Thyroid gland (tissue), 4 donors: ENCODE results near the gene ZNF385C. TPM values are rescaled to one million over a fixed set of nuclear protein-coding genes. Genes with fewer than 3 reads are reported as not detected.

Experiments
- DNase-seq, 2 donors: peaks; one replicate each; pipeline ENCODE4 v3.0.0-alpha.2; 2019
- H3K27ac ChIP-seq, 3 donors: fragments of 200-600 bp; sonication (generic); 1 replicate in 2 of 3; 2 replicates in 1 of 3; pipeline ENCODE4 v1.5.1; 2016 to 2019; ENCODE audit warnings: mild to moderate bottlenecking in 1 of 3, moderate library complexity in 1 of 3
- H3K27me3 ChIP-seq: fragments of 200-600 bp; sonication (generic); one replicate; pipeline ENCODE4 v1.5.1; 2019
- H3K36me3 ChIP-seq, 2 donors: fragments of 200-600 bp; sonication (generic); one replicate each; pipeline ENCODE4 v1.5.1; 2016 to 2019
- H3K4me1 ChIP-seq, 2 donors: fragments of 200-600 bp; sonication (generic); one replicate each; pipeline ENCODE4 v1.5.1; 2017 to 2019
- H3K4me3 ChIP-seq, 3 donors: fragments of 200-600 bp; sonication (generic); replicated peaks in 1 of 3; 1 replicate in 2 of 3; 2 replicates in 1 of 3; pipeline ENCODE4 v1.5.1; 2016; ENCODE audit warnings: mild to moderate bottlenecking in 1 of 3
- H3K9me3 ChIP-seq: fragments of 200-600 bp; sonication (generic); one replicate; pipeline ENCODE4 v1.5.1; 2017
- CTCF ChIP-seq, 6 experiments: fragments of 200-600 bp in 3 of 6; fragments of 450-650 bp in 3 of 6; sonication (generic) in 3 of 6; IDR thresholded peaks; one replicate each; pipeline ENCODE4 v1.5.1; 2016 to 2019; ENCODE audit warnings: antibody characterized with exemption in 6 of 6, mild to moderate bottlenecking in 2 of 6, inconsistent platforms in 1 of 6, moderate library complexity in 1 of 6
- POLR2A ChIP-seq, 2 donors: fragments of 450-650 bp; IDR thresholded peaks; one replicate each; pipeline ENCODE4 v1.6.1; 2017; ENCODE audit warnings: antibody characterized with exemption in 2 of 2, mild to moderate bottlenecking in 2 of 2, moderate library complexity in 1 of 2
- WGBS, 2 donors: methylation state at CpG; one replicate each; pipeline ENCODE4 v1.1.5; 2017; 5-methylcytosine and 5-hydroxymethylcytosine counted together
- intact Hi-C: fragments of 100-400 bp; cut with DNase I; formaldehyde crosslinking; loops from one replicate; pipeline ENCODE4 v1.15.1; 2023
- total RNA-seq, 4 donors: library from RNA; depleted of rRNA; stranded (reverse); fragments of >200 nt; gene quantifications; one replicate each; pipeline ENCODE4 v1.2.3, GENCODE V29; 2016

The ZNF385C gene
- total RNA-seq, 4 donors from 2014 or later: 0.22 to 0.54 TPM; not detected in 2

DNA sequence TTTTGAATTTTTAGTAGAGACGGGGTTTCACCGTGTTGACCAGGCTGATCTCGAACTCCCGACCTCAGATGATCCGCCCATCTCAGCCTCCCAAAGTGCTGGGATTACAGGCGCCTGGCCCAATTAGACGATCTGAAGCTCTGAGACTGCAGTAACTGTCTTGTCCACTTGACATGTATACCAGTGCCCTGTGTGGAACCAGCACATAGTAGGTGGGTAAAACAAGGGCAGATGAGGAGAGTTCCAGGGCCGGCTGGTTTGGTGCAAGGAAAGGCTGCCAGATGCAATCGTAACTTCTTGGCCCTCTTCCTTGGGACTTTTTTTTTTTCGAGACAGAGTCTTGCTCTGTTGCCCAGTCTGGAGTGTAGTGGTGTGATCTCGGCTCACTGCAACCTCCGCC lies 50.9 kb downstream of the ZNF385C start:
- DNase-seq: no peak
- intact Hi-C loops: no loop called here
- Histone ChIP-seq H3K4me1 (peaks cover 4 to 11% of the 10 kb centered on the region in 2 donors), H3K27ac (no peak overlapping the region), H3K4me3 (no peak overlapping the region), H3K9me3 (no peaks in the 10 kb centered on the region), H3K36me3 (no peaks in the 10 kb centered on the region), H3K27me3 (no peaks in the 10 kb centered on the region)
- TF ChIP-seq CTCF (IDR thresholded peaks at IDR 0.05) (no peak), POLR2A (IDR thresholded peaks at IDR 0.05) (no peak)
- WGBS, 2 donors: 88 to 89% methylated on average over 12 of the region's 12 CpGs

DNA sequence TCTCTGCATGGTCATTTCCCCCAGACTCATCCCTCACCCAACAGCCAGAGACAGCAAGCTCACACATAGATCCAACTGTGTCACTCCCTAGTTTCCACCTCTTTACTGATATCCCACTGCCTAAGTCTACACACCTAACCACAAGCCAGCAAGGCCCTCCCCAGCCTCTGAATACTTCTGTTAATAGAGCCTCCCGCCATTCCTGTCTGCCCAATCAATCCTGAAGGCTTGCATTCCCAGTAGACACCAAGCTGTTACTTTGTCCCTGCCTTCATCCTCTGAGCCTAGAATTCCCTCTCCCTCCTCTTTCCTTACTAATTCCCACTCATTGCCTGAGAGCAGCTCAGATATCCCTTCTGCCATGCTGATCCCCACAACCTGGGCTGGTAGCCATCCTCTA lies 52.6 kb downstream of the ZNF385C start:
- TF ChIP-seq CTCF (IDR thresholded peaks at IDR 0.05): no peak
- TF ChIP-seq POLR2A (IDR thresholded peaks at IDR 0.05): no peak
- intact Hi-C loops: no loop called here
- DNase-seq: no peak
- H3K4me1 ChIP-seq: peaks cover under 1 to 6% of the 10 kb centered on the region in 2 donors
- no peaks in the 10 kb centered on the region for H3K27me3 ChIP-seq
- WGBS, 2 donors: 83 to 89% methylated on average over 1 of the region's 1 CpG
- H3K9me3 ChIP-seq: no peaks in the 10 kb centered on the region
- no peak overlapping the region for H3K27ac ChIP-seq
- no peaks in the 10 kb centered on the region for H3K36me3 ChIP-seq
- no peak overlapping the region for H3K4me3 ChIP-seq

- Histone ChIP-seq H3K9me3 (no peaks in the 10 kb centered on the region), H3K27me3 (no peaks in the 10 kb centered on the region), H3K4me1 (no peaks in the 10 kb centered on the region), H3K27ac (no peak overlapping the region), H3K4me3 (no peak overlapping the region), H3K36me3 (no peaks in the 10 kb centered on the region)
- TF ChIP-seq CTCF (IDR thresholded peaks at IDR 0.05) (no peak), POLR2A (IDR thresholded peaks at IDR 0.05) (no peak)
- intact Hi-C loops: no loop called here
- no peak for DNase-seq
- 90 to 92% methylated on average over 5 to 17 of the region's 20 CpGs for WGBS, 2 donors
These were observed 55.5 kb downstream of the ZNF385C start for GRCh38 chr17:42042598-42043319.

GRCh38 chr17:42041619-42042018 lies 56.7 kb downstream of the ZNF385C start:
- Histone ChIP-seq H3K9me3 (no peaks in the 10 kb centered on the region), H3K27ac (no peak overlapping the region), H3K36me3 (no peaks in the 10 kb centered on the region), H3K4me1 (no peaks in the 10 kb centered on the region), H3K27me3 (no peaks in the 10 kb centered on the region), H3K4me3 (no peak overlapping the region)
- no peak for DNase-seq
- intact Hi-C loops: no loop called here
- TF ChIP-seq POLR2A (IDR thresholded peaks at IDR 0.05) (no peak), CTCF (IDR thresholded peaks at IDR 0.05) (no peak)

GRCh38 chr17:42040818-42041217 lies 57.5 kb downstream of the ZNF385C start:
- 82 to 97% methylated on average over 2 to 7 of the region's 10 CpGs for WGBS, 2 donors
- Histone ChIP-seq H3K4me3 (no peak overlapping the region), H3K27ac (no peak overlapping the region), H3K36me3 (no peaks in the 10 kb centered on the region), H3K4me1 (no peaks in the 10 kb centered on the region), H3K9me3 (no peaks in the 10 kb centered on the region), H3K27me3 (no peaks in the 10 kb centered on the region)
- TF ChIP-seq CTCF (IDR thresholded peaks at IDR 0.05): no peak
- TF ChIP-seq POLR2A (IDR thresholded peaks at IDR 0.05): no peak
- intact Hi-C loops: no loop called here
- no peak for DNase-seq
